Skeletal muscle tissue (tissue), 4 donors: ENCODE measurements around the gene COL25A1. TPM values are rescaled to one million over a fixed set of nuclear protein-coding genes. Genes with fewer than 3 reads are reported as not detected.

Experiments used
- H3K27ac ChIP-seq: one replicate; pipeline ENCODE4 v1.7.0; 2013; ENCODE audit warnings: mild to moderate bottlenecking, low read depth, low read length, inconsistent platforms
- H3K27me3 ChIP-seq, 3 donors: one replicate each; pipeline ENCODE4 v1.7.0; 2013; ENCODE audit warnings: low read length in 3 of 3; ENCODE audit not compliant: control insufficient read depth in 3 of 3, insufficient read depth in 3 of 3
- H3K36me3 ChIP-seq, 3 donors: one replicate each; pipeline ENCODE4 v1.7.0; 2013; ENCODE audit warnings: low read length in 3 of 3; ENCODE audit not compliant: control insufficient read depth in 3 of 3, insufficient read depth in 3 of 3
- H3K4me1 ChIP-seq, 3 donors: one replicate each; pipeline ENCODE4 v1.7.0; 2013; ENCODE audit warnings: low read length in 3 of 3, mild to moderate bottlenecking in 3 of 3; ENCODE audit not compliant: control insufficient read depth in 3 of 3, insufficient read depth in 3 of 3
- H3K4me3 ChIP-seq, 3 donors: one replicate each; pipeline ENCODE4 v1.7.0; 2013; ENCODE audit warnings: low read length in 3 of 3
- H3K9ac ChIP-seq, 3 donors: one replicate each; pipeline ENCODE4 v1.7.0; 2013; ENCODE audit warnings: low read length in 3 of 3, mild to moderate bottlenecking in 3 of 3, moderate library complexity in 2 of 3, low read depth in 1 of 3
- H3K9me3 ChIP-seq, 3 donors: one replicate each; pipeline ENCODE4 v1.7.0; 2013; ENCODE audit warnings: low read length in 3 of 3; ENCODE audit not compliant: control insufficient read depth in 3 of 3
- total RNA-seq: library from RNA; depleted of rRNA; stranded (reverse); fragments of >200 nt; gene quantifications from one replicate; pipeline ENCODE4 v1.2.3, GENCODE V29; 2014
- donor health status: Osteomylitis.

The COL25A1 gene
- total RNA-seq, 1 donor from 2014 or later: 3.7 TPM

GRCh38 chr4:109164011-109164410 is 138.4 kb downstream of the COL25A1 start:
- H3K36me3 ChIP-seq: no peaks in the 10 kb centered on the region
- H3K4me3 ChIP-seq: no peak overlapping the region
- no peaks in the 10 kb centered on the region for H3K9me3 ChIP-seq
- H3K27me3 ChIP-seq: no peaks in the 10 kb centered on the region
- no peak overlapping the region for H3K27ac ChIP-seq
- H3K9ac ChIP-seq: no peak overlapping the region
- no peaks in the 10 kb centered on the region for H3K4me1 ChIP-seq

- Histone ChIP-seq H3K27ac (no peak overlapping the region), H3K4me3 (no peak overlapping the region), H3K9ac (no peak overlapping the region), H3K9me3 (no peaks in the 10 kb centered on the region), H3K36me3 (no peaks in the 10 kb centered on the region), H3K27me3 (no peaks in the 10 kb centered on the region), H3K4me1 (no peaks in the 10 kb centered on the region)
Measured at GRCh38 chr4:109163493-109163892, 139.0 kb downstream of the COL25A1 start.

GRCh38 chr4:109162759-109163158 is 139.7 kb downstream of the COL25A1 start:
- H3K9me3 ChIP-seq: no peaks in the 10 kb centered on the region
- H3K4me3 ChIP-seq: no peak overlapping the region

GRCh38 chr4:109160494-109160893 is 142.0 kb downstream of the COL25A1 start:
- Histone ChIP-seq H3K4me3 (no peak overlapping the region), H3K27me3 (no peaks in the 10 kb centered on the region), H3K9me3 (no peaks in the 10 kb centered on the region), H3K4me1 (no peaks in the 10 kb centered on the region), H3K27ac (no peak overlapping the region), H3K36me3 (no peaks in the 10 kb centered on the region), H3K9ac (no peak overlapping the region)

More at GRCh38 chr4:109162759-109163158, 139.7 kb downstream of the COL25A1 start:
- Histone ChIP-seq H3K27ac (no peak overlapping the region), H3K36me3 (no peaks in the 10 kb centered on the region), H3K9ac (no peak overlapping the region), H3K27me3 (no peaks in the 10 kb centered on the region), H3K4me1 (no peaks in the 10 kb centered on the region)

GRCh38 chr4:109157696-109158095 is 144.8 kb downstream of the COL25A1 start:
- Histone ChIP-seq H3K27ac (no peak overlapping the region), H3K4me3 (no peak overlapping the region), H3K9me3 (no peaks in the 10 kb centered on the region), H3K9ac (no peak overlapping the region), H3K36me3 (no peaks in the 10 kb centered on the region), H3K27me3 (no peaks in the 10 kb centered on the region), H3K4me1 (no peaks in the 10 kb centered on the region)

GRCh38 chr4:109157205-109157604 is 145.3 kb downstream of the COL25A1 start:
- H3K27ac ChIP-seq: no peak overlapping the region
- no peaks in the 10 kb centered on the region for H3K27me3 ChIP-seq
- H3K4me1 ChIP-seq: no peaks in the 10 kb centered on the region
- no peaks in the 10 kb centered on the region for H3K36me3 ChIP-seq
- H3K9me3 ChIP-seq: no peaks in the 10 kb centered on the region
- no peak overlapping the region for H3K9ac ChIP-seq
- H3K4me3 ChIP-seq: no peak overlapping the region

- H3K4me1 ChIP-seq: no peaks in the 10 kb centered on the region
- H3K27ac ChIP-seq: no peak overlapping the region
- no peak overlapping the region for H3K9ac ChIP-seq
- no peaks in the 10 kb centered on the region for H3K36me3 ChIP-seq
- no peak overlapping the region for H3K4me3 ChIP-seq
- no peaks in the 10 kb centered on the region for H3K9me3 ChIP-seq
- H3K27me3 ChIP-seq: no peaks in the 10 kb centered on the region
Measured at GRCh38 chr4:109156356-109156755, 146.1 kb downstream of the COL25A1 start.

GRCh38 chr4:109155682-109156283 is 146.7 kb downstream of the COL25A1 start:
- no peaks in the 10 kb centered on the region for H3K9me3 ChIP-seq
- no peaks in the 10 kb centered on the region for H3K36me3 ChIP-seq
- no peak overlapping the region for H3K9ac ChIP-seq
- H3K4me1 ChIP-seq: no peaks in the 10 kb centered on the region
- no peak overlapping the region for H3K4me3 ChIP-seq
- no peaks in the 10 kb centered on the region for H3K27me3 ChIP-seq
- no peak overlapping the region for H3K27ac ChIP-seq

GRCh38 chr4:109155084-109155483 is 147.4 kb downstream of the COL25A1 start:
- Histone ChIP-seq H3K27me3 (no peaks in the 10 kb centered on the region), H3K9me3 (no peaks in the 10 kb centered on the region)

GRCh38 chr4:109154424-109154823 is 148.0 kb downstream of the COL25A1 start:
- no peak overlapping the region for H3K4me3 ChIP-seq
- H3K9ac ChIP-seq: no peak overlapping the region
- no peaks in the 10 kb centered on the region for H3K27me3 ChIP-seq
- no peak overlapping the region for H3K27ac ChIP-seq
- no peaks in the 10 kb centered on the region for H3K4me1 ChIP-seq
- H3K36me3 ChIP-seq: no peaks in the 10 kb centered on the region
- no peaks in the 10 kb centered on the region for H3K9me3 ChIP-seq

More at GRCh38 chr4:109155084-109155483, 147.4 kb downstream of the COL25A1 start:
- Histone ChIP-seq H3K4me3 (no peak overlapping the region), H3K4me1 (no peaks in the 10 kb centered on the region), H3K9ac (no peak overlapping the region), H3K36me3 (no peaks in the 10 kb centered on the region), H3K27ac (no peak overlapping the region)
